Measurements from ENCODE around the gene FNIP1. TPM values are rescaled to one million over a fixed set of nuclear protein-coding genes. Genes with fewer than 3 reads are reported as not detected.
"Not testable (repeated sequence)": the region's sequence is repeated elsewhere in the genome, so short reads cannot be mapped to it uniquely, and the experiment has no call there.

The FNIP1 gene
- total RNA-seq, 1 donor from 2014 or later: 64.4 TPM

DNA sequence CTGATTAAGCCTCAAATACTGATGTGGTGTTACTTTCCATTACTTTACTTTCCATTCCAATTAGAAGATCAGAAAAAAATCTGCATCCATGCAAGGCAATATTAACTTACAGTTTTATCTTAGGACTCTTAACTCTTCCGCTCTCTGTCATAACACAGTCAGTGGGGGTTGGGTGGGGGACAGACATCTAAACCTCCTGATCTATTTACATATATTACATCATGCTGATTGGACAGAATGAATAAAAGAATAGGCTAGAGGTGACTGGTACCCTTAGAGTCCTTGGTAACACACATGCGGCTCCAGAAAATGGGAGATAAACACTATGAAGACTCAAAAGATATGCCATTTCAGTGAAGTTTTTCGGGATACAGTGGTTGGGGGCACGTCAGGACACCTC lies 189.4 kb downstream of the FNIP1 start:
- DNase-seq: no peak

DNA sequence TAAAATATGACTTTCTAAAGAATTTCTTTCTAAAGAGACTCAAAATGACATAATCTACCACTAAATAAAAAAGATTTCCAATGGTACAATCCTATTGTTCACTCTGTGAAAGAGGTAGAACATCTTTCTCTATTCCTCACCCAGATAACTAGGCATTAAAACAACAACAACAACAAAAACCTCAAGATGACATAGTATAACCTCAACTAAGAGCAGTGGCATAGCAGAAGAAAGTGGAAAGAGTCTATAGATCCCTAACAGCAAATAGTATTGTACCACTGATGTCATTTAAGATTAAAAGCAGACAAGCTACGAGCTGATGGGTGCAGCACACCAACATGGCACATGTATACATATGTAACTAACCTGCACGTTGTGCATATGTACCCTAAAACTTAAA lies 191.7 kb downstream of the FNIP1 start:
- no peak for DNase-seq

DNA sequence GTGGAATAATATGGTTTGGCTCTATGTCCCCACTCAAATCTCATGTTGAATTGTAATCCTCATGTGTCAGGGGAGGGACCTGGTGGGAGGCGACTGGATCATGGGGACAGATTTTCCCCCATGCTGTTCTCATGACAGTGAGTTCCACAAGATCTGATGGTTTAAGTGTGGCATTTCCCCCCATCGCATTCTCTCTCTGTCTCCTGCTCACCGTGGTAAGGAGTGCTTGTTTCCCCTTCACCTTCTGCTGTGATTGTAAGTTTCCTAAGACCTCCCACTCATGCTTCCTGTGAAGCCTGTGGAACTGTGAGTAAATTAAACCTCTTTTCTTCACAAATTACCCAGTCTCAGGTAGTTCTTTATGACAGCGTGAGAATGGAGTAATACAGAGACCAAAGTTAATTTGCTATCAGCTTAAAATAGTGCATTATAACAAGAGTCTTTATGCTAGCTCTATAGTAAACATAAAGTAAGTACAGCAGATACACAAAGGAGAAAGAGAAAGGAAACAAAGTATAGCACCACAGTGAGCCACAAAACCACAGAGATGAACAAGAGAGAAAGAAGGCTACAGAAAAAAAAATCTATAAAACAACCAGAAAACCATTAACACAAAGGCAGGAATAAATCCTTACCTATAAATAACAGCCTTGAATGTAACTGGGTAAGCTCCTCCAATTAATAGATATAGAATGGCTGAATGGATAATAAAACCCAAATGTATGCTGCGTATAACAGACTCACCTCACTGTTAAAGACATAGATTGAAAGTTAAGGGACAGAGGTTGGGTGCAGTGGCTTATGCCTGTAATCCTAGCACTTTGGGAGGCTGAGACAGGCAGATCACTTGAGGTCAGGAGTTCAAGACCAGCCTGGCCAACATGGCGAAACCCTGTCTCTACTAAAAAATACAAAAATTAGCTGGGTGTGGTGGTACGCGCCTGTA lies 201.5 kb downstream of the FNIP1 start:
- DNase-seq: no peak

GRCh38 chr5:131593921-131594320 lies 202.9 kb downstream of the FNIP1 start:
- no peak for DNase-seq

DNA sequence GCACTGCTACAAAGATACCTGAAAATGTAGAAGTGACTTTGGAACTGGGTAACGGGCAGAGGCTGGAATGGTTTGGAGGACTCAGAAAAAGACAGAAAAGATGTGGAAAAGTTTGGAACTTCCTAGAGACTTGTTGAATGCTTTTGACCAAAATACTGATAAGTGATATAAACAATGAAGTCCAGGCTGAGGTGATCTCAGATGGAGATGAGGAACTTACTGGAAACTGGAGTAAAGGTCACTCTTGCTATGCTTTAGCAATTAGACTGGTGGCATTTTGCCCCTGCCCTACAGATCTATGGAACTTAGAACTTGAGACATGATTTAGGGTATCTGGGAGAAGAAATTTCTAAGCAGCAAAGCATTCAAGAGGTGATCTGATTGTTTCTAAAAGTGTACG lies 203.4 kb downstream of the FNIP1 start:
- DNase-seq: not testable (repeated sequence)

Other genes starting within 250 kb of the FNIP1 start
- 66.1 TPM for gene RAPGEF6, start 161.8 kb downstream of the FNIP1 start, total RNA-seq
- gene MEIKIN, start 148.6 kb upstream of the FNIP1 start, total RNA-seq: 1.7 TPM
- 32.9 TPM for gene ACSL6, start 214.6 kb upstream of the FNIP1 start, total RNA-seq